Measurements from ENCODE around the gene RAB3D. TPM values are rescaled to one million over a fixed set of nuclear protein-coding genes. Genes with fewer than 3 reads are reported as not detected.

Gene RAB3D
- total RNA-seq, 2 donors from 2014 or later: 47.7 to 54.0 TPM

DNA sequence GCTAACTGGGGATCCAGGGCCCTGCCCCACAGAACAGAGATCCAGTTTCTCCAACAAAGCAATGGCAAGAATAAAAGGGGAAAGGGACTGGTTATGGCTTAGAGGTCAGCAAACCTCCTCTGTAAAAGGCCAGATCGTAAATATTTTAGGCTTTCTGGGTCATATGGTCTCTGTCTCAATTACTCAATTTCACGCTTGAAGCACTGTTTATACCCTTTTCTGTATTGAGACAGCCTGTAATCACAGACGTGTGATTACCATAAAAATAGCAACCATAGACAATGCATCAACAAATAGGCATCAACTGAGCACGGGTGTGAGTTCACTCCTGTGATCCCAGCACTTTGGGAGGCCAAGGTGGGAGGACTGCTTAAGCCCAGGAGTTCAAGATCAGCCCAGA is 9.3 kb downstream of the RAB3D start:
- Histone ChIP-seq H3K4me1 (no peaks in the 10 kb centered on the region), H3K27me3 (no peaks in the 10 kb centered on the region), H3K9ac (ENCODE audit: low read depth in 2 of 2, low read length in 2 of 2) (no peak overlapping the region), H3K9me3 (no peaks in the 10 kb centered on the region), H3K36me3 (no peaks in the 10 kb centered on the region), H3K4me3 (no peak overlapping the region), H3K27ac (no peak overlapping the region)
- no peak for DNase-seq
- TF ChIP-seq, protein P1, sequence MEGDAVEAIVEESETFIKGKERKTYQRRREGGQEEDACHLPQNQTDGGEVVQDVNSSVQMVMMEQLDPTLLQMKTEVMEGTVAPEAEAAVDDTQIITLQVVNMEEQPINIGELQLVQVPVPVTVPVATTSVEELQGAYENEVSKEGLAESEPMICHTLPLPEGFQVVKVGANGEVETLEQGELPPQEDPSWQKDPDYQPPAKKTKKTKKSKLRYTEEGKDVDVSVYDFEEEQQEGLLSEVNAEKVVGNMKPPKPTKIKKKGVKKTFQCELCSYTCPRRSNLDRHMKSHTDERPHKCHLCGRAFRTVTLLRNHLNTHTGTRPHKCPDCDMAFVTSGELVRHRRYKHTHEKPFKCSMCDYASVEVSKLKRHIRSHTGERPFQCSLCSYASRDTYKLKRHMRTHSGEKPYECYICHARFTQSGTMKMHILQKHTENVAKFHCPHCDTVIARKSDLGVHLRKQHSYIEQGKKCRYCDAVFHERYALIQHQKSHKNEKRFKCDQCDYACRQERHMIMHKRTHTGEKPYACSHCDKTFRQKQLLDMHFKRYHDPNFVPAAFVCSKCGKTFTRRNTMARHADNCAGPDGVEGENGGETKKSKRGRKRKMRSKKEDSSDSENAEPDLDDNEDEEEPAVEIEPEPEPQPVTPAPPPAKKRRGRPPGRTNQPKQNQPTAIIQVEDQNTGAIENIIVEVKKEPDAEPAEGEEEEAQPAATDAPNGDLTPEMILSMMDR (IDR thresholded peaks at IDR 0.05): no peak
- intact Hi-C loops (cut with DNase I): no loop called here

DNA sequence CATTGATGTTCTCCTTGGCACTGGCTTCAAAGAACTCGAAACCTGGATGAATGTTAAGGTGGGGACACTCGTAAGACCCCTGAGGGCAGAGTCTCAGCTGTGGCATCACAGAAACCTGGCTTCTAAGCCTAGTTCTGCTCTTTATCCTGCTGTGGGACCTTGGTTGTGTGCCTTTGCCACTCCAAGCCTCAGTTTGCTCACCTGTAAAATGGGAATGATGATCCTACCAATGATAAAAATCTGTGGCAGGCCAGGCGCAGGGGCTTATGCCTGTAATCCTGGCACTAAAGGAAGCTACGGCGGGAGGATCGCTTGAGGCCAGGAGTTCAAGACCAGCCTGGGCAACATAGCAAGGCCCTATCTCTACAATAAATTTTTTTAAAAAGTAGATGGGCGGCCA is 13.9 kb downstream of the RAB3D start:
- H3K27me3 ChIP-seq: no peaks in the 10 kb centered on the region
- H3K9me3 ChIP-seq: no peaks in the 10 kb centered on the region
- DNase-seq: no peak
- no peak overlapping the region for H3K4me3 ChIP-seq
- TF ChIP-seq, protein P1 (IDR thresholded peaks at IDR 0.05): no peak
- H3K36me3 ChIP-seq: no peaks in the 10 kb centered on the region
- no peak overlapping the region for H3K9ac ChIP-seq (ENCODE audit: low read depth in 2 of 2, low read length in 2 of 2)
- H3K27ac ChIP-seq: no peak overlapping the region
- intact Hi-C loops (cut with DNase I): no loop called here
- H3K4me1 ChIP-seq: no peaks in the 10 kb centered on the region

DNA sequence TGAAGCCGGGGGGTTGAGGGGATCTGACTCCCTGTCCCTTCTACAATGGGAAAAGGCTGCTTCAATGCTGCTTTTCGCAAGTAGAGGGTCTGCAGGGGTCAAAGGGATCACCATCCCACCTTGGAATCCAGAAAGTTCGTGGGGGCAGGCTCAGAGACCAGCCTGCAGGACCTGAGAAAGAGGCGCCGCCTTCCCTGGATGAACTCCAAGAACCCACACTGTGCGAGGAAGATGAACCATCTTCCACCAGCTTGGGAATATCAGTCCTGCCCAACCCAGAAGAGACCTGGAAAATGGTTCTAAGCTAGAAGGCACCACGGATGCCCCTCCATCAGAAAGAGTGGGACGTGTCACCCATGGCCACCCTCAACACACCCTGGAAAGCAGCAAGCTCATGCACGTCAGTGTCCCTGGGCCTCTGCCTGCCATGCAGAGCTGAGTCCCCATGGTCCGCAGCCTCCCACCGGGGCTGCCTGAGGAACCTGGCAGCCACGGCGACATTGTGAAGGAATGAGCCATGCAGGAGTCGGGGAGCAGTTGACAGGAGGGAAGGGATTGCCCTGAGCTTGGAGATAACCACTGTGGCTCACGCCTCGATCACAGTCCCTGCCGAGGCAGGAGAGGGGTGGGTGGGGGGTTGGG is 14.6 kb downstream of the RAB3D start:
- Histone ChIP-seq H3K36me3 (no peaks in the 10 kb centered on the region), H3K27ac (peak overlapping the region; percentile 27), H3K9me3 (no peaks in the 10 kb centered on the region), H3K4me1 (no peaks in the 10 kb centered on the region), H3K27me3 (no peaks in the 10 kb centered on the region), H3K4me3 (no peak overlapping the region), H3K9ac (ENCODE audit: low read depth in 2 of 2, low read length in 2 of 2) (peak overlapping the region; percentile 30 to 51)
- TF ChIP-seq, protein P1 (IDR thresholded peaks at IDR 0.05): no peak
- intact Hi-C loops (cut with DNase I): no loop called here
- no peak for DNase-seq

DNA sequence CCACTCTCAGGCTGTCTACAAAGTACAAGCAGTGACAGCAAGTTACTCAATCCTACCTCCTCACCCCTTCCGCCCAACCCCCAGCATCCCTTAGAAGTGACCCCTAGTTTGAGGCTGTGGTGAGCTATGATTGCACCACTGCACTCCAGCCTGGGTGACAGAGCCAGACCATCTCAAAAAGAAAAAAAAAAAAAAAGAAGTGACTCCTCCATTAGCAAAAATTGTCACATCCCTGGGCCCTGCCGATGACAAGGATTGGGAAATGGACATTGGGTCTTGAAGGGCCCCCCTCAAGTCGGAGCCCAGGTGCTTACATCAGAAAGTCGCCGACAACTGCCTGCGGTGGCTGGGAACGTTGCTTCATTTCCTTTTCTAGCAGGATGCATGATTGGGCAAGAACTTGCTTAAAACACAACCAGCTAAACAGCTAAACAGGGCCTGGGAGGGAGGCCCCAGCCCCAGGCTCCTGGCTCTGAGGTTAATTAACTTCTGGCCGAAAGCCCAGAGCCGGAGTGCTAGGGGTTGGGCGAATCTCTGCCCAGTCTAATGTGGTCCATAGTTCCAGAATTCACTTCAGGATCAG is 15.3 kb downstream of the RAB3D start:
- Histone ChIP-seq H3K4me1 (no peaks in the 10 kb centered on the region), H3K27ac (peak overlapping the region; percentile 27), H3K36me3 (no peaks in the 10 kb centered on the region), H3K27me3 (no peaks in the 10 kb centered on the region), H3K4me3 (no peak overlapping the region), H3K9ac (ENCODE audit: low read depth in 2 of 2, low read length in 2 of 2) (peak overlapping the region in 1 of 2 donors; percentile 51), H3K9me3 (no peaks in the 10 kb centered on the region)
- intact Hi-C loops (cut with DNase I): no loop called here
- TF ChIP-seq, protein P1 (IDR thresholded peaks at IDR 0.05): no peak
- DNase-seq: peak; percentile 88

DNA sequence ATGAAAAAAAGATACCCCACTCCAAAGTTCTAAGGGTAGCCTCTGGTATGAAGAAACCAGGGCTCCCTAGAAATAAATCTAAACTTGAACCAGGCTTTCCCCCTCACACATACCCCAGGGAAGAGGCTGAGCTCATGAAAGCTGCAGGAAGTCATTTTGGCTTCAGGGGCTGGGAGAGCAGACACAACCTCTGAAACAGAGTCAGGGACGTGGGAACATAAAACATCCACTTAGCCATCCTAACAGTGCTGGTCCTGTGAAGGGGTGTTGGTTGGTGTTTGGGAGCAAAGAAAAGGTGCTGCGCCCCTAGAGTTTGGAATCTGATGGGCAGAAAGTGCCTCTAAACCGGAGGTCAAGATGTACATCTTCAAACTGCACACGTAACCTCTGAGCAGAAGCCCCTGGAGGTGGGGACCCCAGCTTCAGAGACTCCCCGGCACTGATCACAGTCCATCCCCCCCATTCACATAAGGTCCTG is 15.8 kb downstream of the RAB3D start:
- no peak for DNase-seq
- H3K27me3 ChIP-seq: no peaks in the 10 kb centered on the region
- no peaks in the 10 kb centered on the region for H3K36me3 ChIP-seq
- peak overlapping the region; percentile 27 for H3K27ac ChIP-seq
- intact Hi-C loops (cut with DNase I): no loop called here
- H3K9me3 ChIP-seq: no peaks in the 10 kb centered on the region
- H3K4me1 ChIP-seq: no peaks in the 10 kb centered on the region
- H3K9ac ChIP-seq (ENCODE audit: low read depth in 2 of 2, low read length in 2 of 2): peak overlapping the region in 1 of 2 donors; percentile 19
- TF ChIP-seq, protein P1 (IDR thresholded peaks at IDR 0.05): no peak
- no peak overlapping the region for H3K4me3 ChIP-seq
